Pons (tissue), 1 donor: Measurements from ENCODE around the gene ASGR1.
"Not testable (repeated sequence)": the region's sequence is repeated elsewhere in the genome, so short reads cannot be mapped to it uniquely, and the experiment has no call there.

ENCODE experiments used
- DNase-seq: peaks from one replicate; pipeline ENCODE4 v3.0.0-alpha.2; 2016; ENCODE audit warnings: low spot score

Gene ASGR1

DNA sequence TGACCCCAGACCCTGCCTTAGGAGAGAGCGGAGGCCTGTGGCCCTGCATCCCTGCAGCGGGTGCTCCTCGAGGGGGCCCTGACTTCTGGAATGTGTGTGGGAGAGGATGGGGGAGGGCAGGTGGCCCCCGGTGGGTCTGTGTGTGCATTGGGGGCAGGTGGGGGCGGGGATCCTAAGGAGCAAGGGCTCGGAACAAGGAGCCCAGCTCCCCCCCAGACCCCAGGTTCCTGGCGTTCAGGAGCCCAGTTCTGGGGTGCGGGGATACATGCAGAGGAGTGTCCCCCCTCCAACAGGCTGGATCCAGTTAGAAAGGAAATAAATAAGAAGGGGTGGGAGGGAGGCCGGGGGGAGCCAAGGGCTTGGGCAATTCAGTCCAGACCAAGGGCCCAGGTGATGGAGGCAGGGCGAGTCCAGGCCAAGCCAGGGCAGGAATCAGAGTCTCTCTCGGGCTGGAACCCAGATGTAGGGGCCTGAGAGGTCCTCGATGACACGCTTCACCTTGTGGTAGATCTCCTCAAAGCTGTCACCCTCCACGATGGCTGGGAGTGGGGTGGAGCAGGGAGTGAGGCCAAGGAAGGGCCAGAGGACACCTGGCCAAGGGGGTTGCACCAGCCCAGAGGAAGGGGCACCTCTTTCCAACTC is 11.2 kb upstream of the ASGR1 start:
- no peak for DNase-seq

DNA sequence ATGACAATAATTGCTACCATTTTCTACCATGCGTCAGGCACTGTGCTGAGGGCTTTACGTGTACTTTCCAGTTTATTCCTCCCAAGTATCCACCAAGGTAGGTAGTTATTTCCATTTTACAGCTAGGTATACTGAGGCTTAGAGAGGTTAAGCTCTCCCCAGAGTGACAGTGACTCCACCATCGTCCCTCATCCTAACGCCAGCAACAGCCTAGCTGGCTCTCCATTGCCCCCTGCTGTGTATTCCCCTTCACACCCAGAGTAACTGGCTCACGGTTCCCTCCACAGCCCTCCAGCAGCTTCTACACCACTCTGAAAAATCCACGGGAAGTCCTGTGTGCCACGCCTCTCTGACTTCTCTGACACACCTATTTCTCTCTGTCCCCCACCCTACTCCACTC is 7.1 kb upstream of the ASGR1 start:
- no peak for DNase-seq

DNA sequence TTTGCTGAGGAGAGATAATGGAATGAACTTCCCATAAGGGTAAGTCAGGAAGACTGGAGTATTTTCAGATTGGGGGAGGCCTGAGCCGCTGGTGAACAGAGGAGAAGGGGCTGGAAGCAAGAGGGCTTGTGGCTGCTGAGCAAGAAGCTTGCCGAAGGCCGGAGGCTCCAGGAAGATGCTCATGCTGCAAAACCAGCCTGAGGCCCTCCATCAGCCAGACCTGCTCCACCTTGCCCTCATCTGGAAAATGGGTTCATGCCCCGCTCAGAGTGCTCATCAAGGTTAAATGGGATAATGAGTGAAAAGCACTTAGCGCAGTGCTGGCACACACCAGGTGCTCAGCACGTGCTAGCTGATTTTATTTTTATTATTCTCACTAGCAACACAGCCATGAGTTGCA is 5.5 kb upstream of the ASGR1 start:
- DNase-seq, result no peak

DNA sequence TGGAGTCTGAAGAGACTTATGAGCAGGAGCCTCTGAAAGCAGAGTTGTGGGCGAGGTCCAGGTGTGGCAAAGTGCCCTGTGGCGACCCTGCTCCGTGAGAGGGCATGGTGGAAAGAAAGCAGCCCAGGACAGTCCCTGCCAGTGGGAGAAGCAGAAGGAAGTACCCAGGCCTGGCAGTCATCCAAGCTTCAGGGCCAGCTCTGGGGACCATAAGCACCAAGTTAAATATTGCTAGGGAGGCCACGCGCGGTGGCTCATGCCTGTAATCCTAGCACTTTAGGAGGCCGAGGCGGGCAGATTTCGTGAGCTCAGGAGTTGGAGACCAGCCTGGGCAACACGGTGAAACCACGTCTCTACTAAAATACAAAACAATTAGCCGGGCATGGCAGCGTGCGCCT is 4.9 kb upstream of the ASGR1 start:
- DNase-seq, result no peak

DNA sequence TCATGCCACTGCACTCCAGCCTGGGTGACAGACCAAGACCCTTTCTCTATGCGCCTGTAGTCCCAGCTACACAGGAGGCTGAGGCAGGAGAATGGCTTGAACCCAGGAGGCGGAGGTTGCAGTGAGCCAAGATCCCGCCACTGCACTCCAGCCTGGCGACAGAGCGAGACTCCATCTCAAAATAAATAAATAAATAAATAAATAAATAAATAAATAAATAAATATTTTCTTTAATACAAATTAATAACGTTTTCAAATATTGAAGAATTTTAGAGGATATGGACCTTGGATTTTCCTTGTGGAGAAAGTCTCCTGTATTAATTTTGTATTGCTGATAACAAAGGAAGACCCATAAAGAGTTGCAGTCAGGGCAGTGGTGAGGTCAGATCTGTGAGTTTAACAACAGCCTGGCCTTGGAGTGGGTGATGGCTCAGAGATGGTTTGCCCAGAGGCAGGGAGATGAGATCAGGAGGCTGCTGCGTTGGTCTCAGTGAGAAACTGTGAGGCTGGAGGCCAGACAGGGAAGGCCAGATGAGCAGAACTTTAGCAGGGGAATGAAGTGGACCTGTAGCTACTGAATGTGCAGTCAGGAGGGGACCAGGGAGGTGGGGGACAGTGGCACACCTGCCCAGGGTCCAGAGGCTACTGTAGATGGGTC is 4.4 kb upstream of the ASGR1 start:
- no peak for DNase-seq

DNA sequence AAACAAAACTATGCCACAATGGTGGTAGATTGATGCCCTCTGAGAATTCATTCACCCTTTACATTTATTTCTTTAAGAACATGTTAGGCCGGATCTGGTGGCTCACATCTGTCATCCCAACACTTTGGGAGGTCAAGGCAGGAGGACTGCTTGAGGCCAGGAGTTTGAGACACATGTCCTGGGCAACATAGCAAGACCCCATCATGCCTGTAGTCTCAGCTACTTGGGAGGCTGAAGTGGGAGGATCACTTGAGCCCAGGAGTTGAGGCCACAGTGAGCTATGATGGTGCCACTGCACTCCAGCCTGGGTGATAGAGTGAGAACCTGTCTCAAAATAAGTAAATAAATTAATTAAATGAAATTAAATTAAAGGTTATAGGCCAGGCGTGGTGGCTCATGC is 2.9 kb upstream of the ASGR1 start:
- DNase-seq, result not testable (repeated sequence)

DNA sequence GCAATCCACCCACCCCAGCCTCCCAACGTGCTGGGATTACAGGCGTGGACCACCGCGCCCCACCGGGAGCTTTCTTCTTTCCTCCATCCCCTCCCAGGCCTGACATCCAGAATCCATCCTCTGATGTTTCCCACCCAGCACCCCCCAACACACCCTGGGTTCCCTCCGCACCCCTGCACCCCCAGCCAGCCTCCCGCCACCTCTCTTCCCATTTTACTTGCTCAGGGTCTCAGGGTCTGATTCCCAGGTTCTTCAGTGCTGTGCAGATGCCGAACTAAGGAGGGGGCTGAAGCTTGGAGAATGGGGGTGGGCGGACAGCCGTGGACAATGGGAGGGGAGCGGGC is 225 bp downstream of the ASGR1 start:
- DNase-seq, result no peak

DNA sequence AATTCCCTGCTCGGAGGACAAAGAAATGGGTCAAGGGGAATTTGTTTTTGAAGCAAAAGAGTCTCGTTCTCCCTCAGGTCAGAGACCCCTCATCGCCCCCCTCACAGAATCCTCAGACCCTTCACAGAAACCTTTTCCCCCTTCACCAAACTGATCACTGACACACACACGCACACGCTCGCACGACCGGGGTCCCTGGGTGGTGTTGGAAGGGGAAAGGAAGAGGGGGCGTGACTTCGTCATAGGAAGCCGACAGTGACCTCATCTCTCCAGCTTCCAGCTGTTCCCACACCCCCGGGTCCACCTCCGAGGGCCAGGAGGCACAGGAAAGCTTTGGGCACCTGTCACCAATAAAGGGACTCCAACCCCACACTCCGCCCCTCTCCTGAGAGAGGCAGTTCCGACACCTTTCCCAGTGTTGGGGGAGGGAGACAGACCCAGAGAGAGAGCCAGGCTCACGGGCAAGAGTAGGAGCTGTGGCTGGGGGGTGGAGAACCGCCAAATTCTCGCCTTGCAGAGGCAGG is 1.2 kb downstream of the ASGR1 start:
- no peak for DNase-seq

DNA sequence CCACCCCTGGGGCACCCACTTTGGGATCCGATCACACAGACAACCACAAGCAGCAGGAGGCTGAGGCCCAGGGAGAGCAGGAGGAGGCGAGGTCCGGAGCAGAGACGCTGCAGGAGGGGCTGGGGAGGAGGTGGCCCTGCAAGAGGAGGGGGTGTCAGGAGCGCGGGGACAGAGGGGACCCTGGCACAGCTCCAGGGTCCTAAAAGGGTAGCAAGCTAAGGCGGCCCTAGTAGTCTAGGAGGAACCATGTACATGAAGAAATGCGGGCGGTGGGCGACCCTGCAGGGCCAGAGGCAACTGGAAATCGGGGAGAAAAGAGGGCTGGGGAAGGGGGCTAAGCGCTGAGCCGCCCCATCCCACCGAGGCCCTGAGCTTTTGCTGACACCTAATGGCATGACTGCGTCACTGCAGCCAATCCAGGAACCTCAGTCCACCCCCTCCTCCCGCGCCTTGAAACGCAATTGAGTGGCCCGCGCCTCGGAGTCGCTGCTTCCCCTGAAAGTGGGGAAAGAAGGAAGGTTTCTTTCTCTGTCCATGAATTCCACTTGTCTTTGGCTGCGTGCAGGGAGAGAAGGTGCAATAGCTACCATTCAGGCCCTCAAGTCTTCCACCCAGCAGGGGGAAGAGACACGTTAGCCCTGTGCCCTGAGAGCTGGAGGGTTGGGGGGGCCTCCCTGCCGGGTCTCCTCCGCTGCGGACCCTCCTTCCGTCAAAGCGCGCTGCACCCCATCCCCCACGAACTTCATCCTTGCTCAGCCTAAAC is 1.8 kb downstream of the ASGR1 start:
- peak; percentile 47 for DNase-seq

DNA sequence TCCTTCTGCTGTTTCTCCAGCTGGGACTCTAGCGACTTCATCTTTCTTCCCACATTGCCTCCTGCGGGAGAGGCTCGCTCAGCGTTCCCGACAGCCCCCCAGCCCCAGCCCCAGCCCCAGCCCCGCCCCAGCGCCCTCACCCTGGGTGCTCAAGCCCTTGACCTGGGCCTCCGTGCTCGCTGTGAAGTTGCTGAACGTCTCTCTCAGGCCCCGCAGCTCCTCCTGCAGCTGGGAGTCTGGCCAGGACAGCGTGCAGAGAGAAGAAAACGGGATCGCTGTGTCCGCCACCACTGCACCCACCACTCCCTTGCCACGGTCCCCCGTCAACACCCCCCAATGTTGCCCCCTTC is 2.4 kb downstream of the ASGR1 start:
- DNase-seq, result no peak

DNA sequence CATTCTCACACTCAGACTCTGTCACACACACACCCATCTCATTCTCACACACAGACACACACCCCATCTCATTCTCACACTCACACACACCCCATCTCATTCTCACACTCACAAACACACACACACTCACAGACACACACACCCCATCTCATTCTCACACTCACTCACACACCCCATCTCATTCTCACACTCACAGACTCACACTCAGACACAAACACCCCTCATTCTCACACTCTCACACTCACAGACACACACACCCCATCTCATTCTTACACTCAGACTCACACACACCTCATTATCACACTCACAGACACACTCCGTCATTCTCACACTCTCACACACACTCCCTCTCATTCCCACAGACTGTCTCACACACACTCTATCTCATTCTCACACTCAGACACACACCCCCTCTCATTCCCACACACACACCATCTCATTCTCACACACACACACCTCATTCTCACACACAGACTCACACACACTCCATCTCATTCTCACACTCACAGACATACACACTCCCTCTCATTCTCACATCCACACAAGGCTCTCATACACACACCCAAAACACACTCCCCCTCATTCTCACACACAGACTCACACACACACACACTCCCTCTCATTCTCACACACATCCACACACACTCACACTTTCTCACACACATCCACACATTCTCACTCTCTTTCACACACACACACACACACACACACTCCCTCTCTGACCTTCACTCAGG is 2.9 kb downstream of the ASGR1 start:
- DNase-seq, result no peak

DNA sequence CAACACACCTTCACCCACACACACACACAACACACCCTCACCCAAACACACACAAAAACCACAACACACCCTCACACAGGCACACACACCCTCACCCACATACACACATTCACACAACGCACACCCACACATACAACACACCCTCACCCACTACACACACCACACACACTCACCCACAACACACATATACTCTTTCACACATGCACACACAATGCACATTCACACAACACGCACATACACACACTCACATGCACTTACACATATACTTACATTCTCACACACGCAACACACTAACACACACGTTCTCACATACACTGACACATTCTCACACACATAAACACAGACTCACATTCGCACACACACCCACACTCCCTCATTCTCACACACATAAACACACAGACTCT is 3.8 kb downstream of the ASGR1 start:
- no peak for DNase-seq

DNA sequence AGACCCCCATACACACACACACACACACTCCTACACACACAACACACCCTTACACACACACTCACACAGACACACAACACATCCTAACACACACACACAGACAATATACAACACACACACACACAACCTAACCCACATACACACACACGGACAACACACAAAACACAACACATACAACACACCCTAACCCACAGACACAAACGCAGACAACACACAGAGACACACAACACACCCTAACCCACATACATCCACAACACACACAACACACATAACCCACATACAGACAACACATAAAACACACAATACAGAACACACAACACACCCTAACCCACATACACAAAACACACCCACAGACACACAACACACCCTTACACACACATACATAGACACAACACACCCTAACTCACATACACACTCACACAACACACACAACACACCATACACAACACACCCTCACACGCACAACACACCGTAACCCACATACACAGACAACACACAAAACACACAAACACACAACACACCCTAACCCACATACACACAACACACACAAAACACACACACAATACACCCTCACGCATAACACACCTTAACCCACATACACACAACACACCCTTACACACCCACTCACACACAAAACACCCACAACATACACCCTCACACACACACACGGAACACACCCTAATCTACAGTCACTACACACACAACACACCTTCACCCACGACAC is 4.4 kb downstream of the ASGR1 start:
- no peak for DNase-seq

DNA sequence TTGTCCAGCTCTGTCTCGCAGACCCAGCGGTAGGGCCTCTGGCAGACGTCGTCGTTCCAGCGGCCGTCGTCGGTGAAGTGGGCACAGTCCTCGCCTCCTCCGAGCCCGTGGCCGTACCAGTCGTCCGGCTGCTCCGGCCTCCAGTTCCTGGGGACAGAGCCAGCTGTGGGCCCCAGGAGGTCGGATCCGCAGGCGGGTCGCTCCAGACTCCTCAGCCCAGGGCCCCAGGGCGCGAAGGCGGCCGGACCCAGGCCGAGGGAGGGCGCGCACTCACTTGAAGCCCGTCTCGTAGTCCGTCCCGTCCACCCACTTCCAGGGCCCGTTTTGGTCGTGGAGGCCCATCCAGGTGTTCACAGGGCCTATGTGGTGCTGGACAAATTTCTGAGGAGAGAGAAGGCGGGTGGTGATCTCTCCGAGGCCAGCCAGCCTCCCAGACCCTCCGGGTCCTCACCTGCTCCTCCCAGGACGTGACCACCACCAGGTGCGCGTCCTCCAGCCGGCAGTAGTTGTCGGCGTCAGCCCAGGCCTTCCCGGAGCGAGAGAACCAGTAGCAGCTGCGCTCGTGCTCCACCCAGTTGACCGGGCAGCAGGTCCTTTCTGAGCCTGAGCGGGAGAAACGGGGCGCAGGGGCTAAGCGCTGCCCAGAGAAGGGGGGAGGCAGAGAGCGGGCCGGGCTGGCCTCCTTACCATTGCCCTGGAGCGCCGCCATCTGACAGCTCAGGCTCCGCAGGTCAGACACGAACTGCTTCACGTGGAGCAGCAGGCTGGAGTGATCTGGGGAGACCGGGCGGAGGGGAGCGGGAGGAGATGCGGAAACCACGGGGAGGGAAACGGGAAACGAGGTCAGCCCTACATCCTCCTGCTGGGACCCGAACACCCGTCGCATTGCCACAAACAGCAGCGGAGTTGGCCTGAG is 5.2 kb downstream of the ASGR1 start:
- peak; percentile 20 for DNase-seq

DNA sequence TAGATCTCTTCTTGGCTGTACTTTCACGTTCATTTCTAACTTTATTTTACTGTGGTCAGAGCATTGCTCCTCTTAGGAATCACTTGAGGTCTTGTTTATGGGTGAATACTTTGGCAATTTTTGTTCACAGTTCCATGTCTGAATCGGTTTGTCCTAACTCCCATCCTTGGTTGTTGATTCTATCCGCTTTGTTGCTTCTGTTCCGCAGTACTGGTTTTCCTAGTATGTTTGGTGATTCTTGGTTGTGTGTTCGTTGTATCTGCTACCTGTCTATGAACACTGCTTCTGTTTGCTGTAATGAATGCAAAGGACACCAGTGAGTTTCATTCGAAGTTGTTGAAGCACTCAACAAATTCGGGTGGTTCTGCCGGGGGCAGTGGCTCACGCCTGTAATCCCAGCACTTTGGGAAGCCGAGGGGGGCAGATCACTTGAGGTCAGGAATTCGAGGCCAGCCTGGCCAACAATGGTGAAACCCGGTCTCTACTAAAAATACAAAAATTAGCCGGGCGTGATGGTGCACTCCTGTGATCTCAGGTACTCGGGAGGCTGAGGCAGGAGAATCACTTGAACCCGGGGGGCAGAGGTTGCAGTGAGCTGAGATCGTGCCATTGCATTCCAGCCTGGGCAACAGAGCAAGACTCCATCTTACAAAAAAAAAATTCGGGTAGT is 6.5 kb downstream of the ASGR1 start:
- not testable (repeated sequence) for DNase-seq

DNA sequence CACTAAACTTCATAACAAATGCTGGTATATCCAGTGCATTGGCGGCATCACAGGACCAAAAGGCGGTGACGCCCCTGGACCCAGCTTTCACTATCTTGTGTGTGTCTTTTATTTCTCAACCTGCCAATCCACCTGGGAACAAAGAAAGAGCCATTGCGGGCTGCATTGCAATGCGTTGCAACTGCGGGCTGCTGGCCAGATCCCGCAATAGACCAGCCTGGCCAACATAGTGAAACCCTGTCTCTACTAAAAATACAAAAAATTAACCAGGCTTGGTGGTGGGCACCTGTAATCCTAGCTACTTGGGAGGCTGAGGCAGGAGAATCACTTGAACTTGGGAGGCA is 9.6 kb downstream of the ASGR1 start:
- not testable (repeated sequence) for DNase-seq

DNA sequence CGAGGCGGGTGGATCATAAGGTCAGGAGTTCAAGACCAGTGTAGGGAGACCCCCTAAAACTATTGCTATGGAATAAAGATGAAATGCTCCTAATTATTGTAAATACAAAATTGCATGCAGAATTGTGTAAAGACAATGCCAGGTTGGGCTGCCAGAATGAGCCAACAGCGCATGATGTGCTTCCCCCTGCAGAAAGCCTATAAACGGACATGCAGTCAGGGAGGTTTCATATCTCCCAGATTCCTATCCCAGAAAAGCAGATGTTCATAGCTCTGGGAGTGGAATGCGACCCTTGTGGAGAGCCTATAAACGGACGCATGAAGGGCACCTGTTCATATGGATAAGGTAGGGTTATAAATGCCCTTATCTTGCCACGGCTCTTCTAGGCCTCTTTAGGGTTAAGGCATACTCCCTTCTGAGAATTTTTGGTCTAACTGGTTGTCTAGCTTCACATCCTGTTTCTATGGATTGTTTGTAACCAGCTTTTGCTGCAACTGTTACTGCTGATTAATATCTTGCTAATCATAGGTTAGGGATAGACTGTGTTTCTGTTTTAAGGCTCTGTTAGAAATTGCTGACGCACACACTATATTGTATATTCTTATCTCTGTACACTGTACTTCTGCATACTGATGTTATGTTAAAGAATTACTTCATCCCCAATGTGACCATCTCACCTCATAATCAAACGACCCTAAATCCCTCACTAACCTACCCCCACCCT is 10.2 kb downstream of the ASGR1 start:
- DNase-seq, result not testable (repeated sequence)

DNA sequence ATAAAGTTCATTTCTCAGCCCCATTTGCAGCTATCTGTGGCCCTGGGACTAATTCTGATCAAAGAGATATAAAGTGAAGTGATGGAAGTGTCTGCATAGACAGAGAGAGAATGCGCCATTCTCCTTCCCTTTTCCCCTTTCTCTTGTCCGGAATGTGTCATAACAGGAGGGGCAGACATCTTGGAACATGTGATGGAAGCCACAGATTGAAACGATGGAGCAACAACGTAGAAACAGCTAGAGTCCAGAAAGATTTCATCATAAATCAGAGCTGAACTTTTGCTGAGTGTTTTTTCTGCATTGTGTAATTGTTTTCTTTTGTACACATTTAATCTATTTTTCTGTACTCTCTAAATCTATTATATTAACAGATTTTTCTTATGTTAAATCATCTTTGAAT is 11.3 kb downstream of the ASGR1 start:
- no peak for DNase-seq

DNA sequence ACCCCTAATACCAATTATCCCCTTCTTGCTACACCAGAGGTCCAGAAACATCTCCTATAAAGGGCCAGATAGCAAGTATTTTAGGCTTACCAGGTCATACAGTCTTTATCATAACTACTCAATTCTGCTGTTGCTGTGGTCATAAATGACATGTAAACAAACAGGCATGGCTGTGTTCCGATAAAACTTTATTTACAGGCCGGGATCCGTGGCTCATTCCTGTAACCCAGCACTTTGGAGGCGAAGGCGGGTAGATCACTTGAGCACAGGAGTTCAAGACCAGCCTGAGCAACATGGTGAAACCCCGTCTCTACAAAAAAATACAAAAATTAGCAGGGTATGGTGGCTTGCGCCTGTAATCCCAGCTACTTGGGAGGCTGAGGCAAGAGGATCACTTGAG is 12.3 kb downstream of the ASGR1 start:
- no peak for DNase-seq

DNA sequence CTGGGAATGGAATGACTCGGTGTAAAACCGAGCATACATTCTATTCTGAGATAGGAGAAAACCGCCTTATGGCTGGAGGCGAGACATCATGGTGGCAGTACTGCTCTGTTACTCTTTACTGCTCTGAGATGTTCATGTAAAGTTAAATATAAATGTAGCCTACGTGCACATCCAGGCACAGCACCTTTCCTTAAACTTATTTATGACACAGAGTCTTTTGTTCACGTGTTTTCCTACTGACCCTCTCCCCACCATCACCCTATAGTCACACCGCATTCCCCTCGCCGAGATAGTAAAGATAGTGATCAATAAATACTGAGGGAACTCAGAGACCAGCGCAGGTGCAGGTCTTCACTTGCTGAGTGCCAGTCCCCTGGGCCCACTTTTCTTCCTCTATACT is 19.6 kb downstream of the ASGR1 start:
- not testable (repeated sequence) for DNase-seq
